GM12878 (cell line): ENCODE data around the gene DHPS. TPM values are rescaled to one million over a fixed set of nuclear protein-coding genes. Genes with fewer than 3 reads are reported as not detected.

Source experiments
- ATAC-seq: fragments of 200-7000 bp; cut with Tn5 transposase; 3 replicates; pipeline ENCODE4 v1.9.1; 2020; ENCODE audit warnings: mild to moderate bottlenecking, moderate library complexity
- BruUV-seq: library from RNA; stranded (reverse); fragments of 400-500 nt; replicated peaks from 2 replicates; lab custom pipeline; 2021; lab: Mats Ljungman, UMichigan
- CTCF ChIA-PET: fragments of 300-600 bp; sonication (Branson Sonifier 250); formaldehyde crosslinking; extraction: SDS; loops from one replicate; lab custom pipeline; 2021; ENCODE audit warnings: inconsistent platforms; lab: Yijun Ruan, JAX
- POLR2A ChIA-PET: fragments of 350-600 bp; formaldehyde crosslinking; extraction: SDS; loops from one replicate; lab custom pipeline; 2021; ENCODE audit warnings: inconsistent platforms; lab: Charles Lee
- RAD21 ChIA-PET: fragments of 300-600 bp; sonication (Branson Sonifier 250); formaldehyde crosslinking; loops from one replicate; lab custom pipeline; 2023; ENCODE audit warnings: antibody characterized with exemption; ENCODE audit not compliant: unreplicated experiment; lab: Charles Lee
- SMC1A ChIA-PET: fragments of 300-600 bp; sonication (Branson Sonifier 250); formaldehyde crosslinking; loops from one replicate; lab custom pipeline; 2023; ENCODE audit not compliant: unreplicated experiment, uncharacterized antibody; lab: Charles Lee
- DNase-seq: peaks from one replicate; pipeline ENCODE4 v3.0.0-alpha.2; 2011; ENCODE audit warnings: low read depth, low spot score
- FAIRE-seq: peaks from 3 replicates; lab custom pipeline; 2011; peaks lifted over from hg19 to GRCh38; lab: Jason Lieb, UNC
- H2AFZ ChIP-seq: 2 replicates; pipeline ENCODE4 v1.6.0; 2011; ENCODE audit warnings: low read depth, low read length, control low read depth; ENCODE audit not compliant: control insufficient read depth
- H3K27ac ChIP-seq: 2 replicates; pipeline ENCODE4 v1.5.1; 2011; ENCODE audit warnings: control low read depth; ENCODE audit not compliant: control insufficient read depth, insufficient read depth
- H3K27me3 ChIP-seq, 2 experiments: replicated peaks in 1 of 2; 2 replicates each; pipeline versions ENCODE4 v1.6.0 to v1.6.1; 2011; ENCODE audit warnings: low read length in 1 of 2; ENCODE audit not compliant: control insufficient read depth in 2 of 2, insufficient read depth in 2 of 2
- H3K36me3 ChIP-seq, 2 experiments: 2 replicates each; pipeline ENCODE4 v1.5.1; 2011; ENCODE audit warnings: low read length in 1 of 2; ENCODE audit not compliant: control insufficient read depth in 2 of 2, insufficient read depth in 2 of 2
- H3K4me1 ChIP-seq: 2 replicates; pipeline ENCODE4 v1.6.1; 2011; ENCODE audit warnings: mild to moderate bottlenecking, low read length, moderate library complexity, mixed read lengths; ENCODE audit not compliant: control insufficient read depth, insufficient read depth
- H3K4me2 ChIP-seq: 2 replicates; pipeline ENCODE4 v1.6.0; 2011; ENCODE audit warnings: control low read depth; ENCODE audit not compliant: control insufficient read depth, insufficient read depth
- H3K4me3 ChIP-seq: fragments of 200-600 bp; sonication (generic); 2 replicates; pipeline ENCODE4 v1.5.1; 2016
- H3K79me2 ChIP-seq: 2 replicates; pipeline ENCODE4 v1.6.0; 2011; ENCODE audit warnings: low read length; ENCODE audit not compliant: control insufficient read depth, insufficient read depth
- H3K9ac ChIP-seq: 2 replicates; pipeline ENCODE4 v1.8.0; 2011; ENCODE audit warnings: low read length, control low read depth, mixed read lengths; ENCODE audit not compliant: control insufficient read depth, insufficient read depth
- H3K9me3 ChIP-seq: replicated peaks from 3 replicates; pipeline ENCODE4 v1.5.1; 2011; ENCODE audit warnings: mild to moderate bottlenecking, low read length; ENCODE audit not compliant: control insufficient read depth, insufficient read depth
- H4K20me1 ChIP-seq: 2 replicates; pipeline ENCODE4 v1.6.0; 2011; ENCODE audit not compliant: control insufficient read depth, insufficient read depth
- FOS ChIP-seq: IDR thresholded peaks from 3 replicates; pipeline ENCODE4 v1.6.1; 2011; ENCODE audit warnings: borderline replicate concordance; ENCODE audit not compliant: insufficient read length; ENCODE audit errors: extremely low read depth
- HDGF ChIP-seq: fragments of 450-650 bp; IDR thresholded peaks from 2 replicates; pipeline ENCODE4 v1.6.1; 2016; ENCODE audit warnings: antibody characterized with exemption
- MEF2A ChIP-seq: IDR thresholded peaks from 2 replicates; pipeline ENCODE4 v1.6.1; 2011; ENCODE audit warnings: low read depth, mild to moderate bottlenecking, low read length, moderate library complexity; ENCODE audit not compliant: insufficient read depth
- MEF2B ChIP-seq: fragments of 450-650 bp; IDR thresholded peaks from 2 replicates; pipeline ENCODE4 v1.6.1; 2018; ENCODE audit warnings: mild to moderate bottlenecking, moderate library complexity; ENCODE audit not compliant: partially characterized antibody, poor library complexity, severe bottlenecking
- MYC ChIP-seq: IDR thresholded peaks from 2 replicates; pipeline ENCODE4 v1.6.1; 2011; ENCODE audit warnings: mild to moderate bottlenecking, low read length, moderate library complexity, inconsistent platforms; ENCODE audit not compliant: insufficient read depth, insufficient replicate concordance, insufficient read length, severe bottlenecking
- POLR2A ChIP-seq: IDR thresholded peaks from 2 replicates; pipeline ENCODE4 v1.6.1; 2011; ENCODE audit warnings: low read depth, mild to moderate bottlenecking, low read length
- SMARCA5 ChIP-seq: fragments of 450-650 bp; IDR thresholded peaks from 2 replicates; pipeline ENCODE4 v1.6.1; 2017; ENCODE audit warnings: mild to moderate bottlenecking
- TARDBP ChIP-seq: IDR thresholded peaks from 2 replicates; pipeline ENCODE4 v1.6.1; 2016; ENCODE audit warnings: borderline replicate concordance
- WRNIP1 ChIP-seq: IDR thresholded peaks from 2 replicates; pipeline ENCODE4 v1.6.1; 2011; ENCODE audit warnings: low read depth, low read length, improper control_type of control experiment, borderline replicate concordance
- WGBS: methylation state at CpG from one replicate; pipeline ENCODE4 v1.1.6; 2016; ENCODE audit warnings: low lambda C conversion rate; ENCODE audit not compliant: insufficient replicate concordance, insufficient coverage; ENCODE audit errors: missing lambda C conversion rate; 5-methylcytosine and 5-hydroxymethylcytosine counted together
- in situ Hi-C: fragments of 300-500 bp; cut with MboI; formaldehyde crosslinking; loops from 9 replicates; pipeline ENCODE4 v1.14.3; 2018; ENCODE audit warnings: mixed read lengths
- intact Hi-C: fragments of 100-400 bp; cut with micrococcal nuclease; formaldehyde crosslinking; loops from one replicate; pipeline ENCODE4 v1.14.2; 2022; ENCODE audit not compliant: unreplicated experiment
- polyA plus RNA-seq, 11 experiments: library from polyadenylated mRNA; depleted of rRNA in 4 of 11; unstranded in 6 of 11; stranded (reverse) in 5 of 11; fragments of >200 nt; fragmentation: Nextera tagmentation in 4 of 11; fragmentation: Illumina TruSeq in 1 of 11; extraction: Ambion mirVana in 4 of 11; extraction: Trizol in 1 of 11; gene quantifications; 1 replicate in 1 of 11; 2 replicates in 10 of 11; pipeline versions ENCODE4 v1.2.1 to v1.2.3, GENCODE V29; 2011 to 2016; ENCODE audit warnings: inconsistent platforms in 2 of 11, missing spikeins in 2 of 11, low read depth in 1 of 11
- total RNA-seq, 4 experiments: library from RNA; depleted of rRNA in 3 of 4; stranded (reverse); fragments of >200 nt in 3 of 4; fragmentation: Illumina TruSeq in 1 of 4; extraction: Trizol in 1 of 4; gene quantifications; 2 replicates each; pipeline versions ENCODE4 v1.2.1 to v1.2.3, GENCODE V29; 2013 to 2021
- TF ChIP-seq, protein P1 (sequence below): fragments of 450-650 bp; IDR thresholded peaks from 2 replicates; pipeline ENCODE4 v1.6.1; 2017; ENCODE audit warnings: antibody characterized with exemption, mild to moderate bottlenecking, moderate library complexity
- TF ChIP-seq, protein P2 (sequence below): IDR thresholded peaks from 2 replicates; pipeline ENCODE4 v1.6.1; 2012; ENCODE audit warnings: mild to moderate bottlenecking, low read depth, low read length
- TF ChIP-seq, protein P3 (sequence below): IDR thresholded peaks from 2 replicates; pipeline ENCODE4 v1.6.1; 2012; ENCODE audit warnings: low read depth, low read length, improper control_type of control experiment
- TF ChIP-seq, protein P4 (sequence below): IDR thresholded peaks from 2 replicates; pipeline ENCODE4 v1.6.1; 2011; ENCODE audit warnings: borderline replicate concordance, low read depth, mild to moderate bottlenecking, moderate library complexity, low read length; ENCODE audit not compliant: insufficient read depth, poor library complexity, severe bottlenecking

Gene DHPS
- total and polyA plus RNA-seq, 10 of the 15 experiments (the other 5 are each of a cell fraction or from before 2014, with no cell fraction given), result 36.4 to 104 (median 83.4) TPM

DNA sequence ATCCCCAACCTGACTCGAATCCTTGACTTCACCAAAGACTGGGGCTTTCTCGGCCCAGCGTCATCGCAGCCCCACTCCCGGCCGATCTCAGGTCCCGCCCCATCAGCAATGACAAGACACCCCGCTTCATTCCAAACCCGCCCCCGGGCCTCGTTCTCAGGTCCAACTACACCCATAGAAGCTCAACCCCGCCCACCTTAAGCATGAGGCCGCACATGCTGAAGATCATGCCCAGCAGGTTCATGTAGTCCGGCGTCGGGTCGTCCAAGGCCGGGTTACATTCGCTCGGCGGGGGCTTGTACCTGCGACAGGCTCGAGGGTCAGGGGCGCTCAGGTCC, 12.8 kb downstream of the DHPS start:
- POLR2A ChIA-PET, result interaction anchor here (0.6 to 1.8 kb wide), 6 partner anchors 9 to 683 kb away, joined by 3 to 4 read pairs (median 3); partner anchors contain the start of genes TRIR, ZNF490 and ZNF791
- FAIRE-seq (no peak), DNase-seq (no peak), ATAC-seq (peak; percentile 9)
- RAD21 ChIA-PET, result interaction anchor here (1.0 to 1.1 kb wide), 3 partner anchors 12 to 65 kb away, joined by 3 to 4 read pairs (median 4); partner anchors contain the start of genes DHPS, ZNF490 and ZNF791
- Histone ChIP-seq H3K4me1 (peaks cover 30% of the 10 kb centered on the region), H3K9me3 (no peaks in the 10 kb centered on the region), H2AFZ (peak overlapping the region; percentile 99), H4K20me1 (no peaks in the 10 kb centered on the region), H3K79me2 (peaks cover 52% of the 10 kb centered on the region), H3K27ac (peak overlapping the region; percentile 100), H3K36me3 (peaks cover 8 to 16% of the 10 kb centered on the region in 2 experiments), H3K4me2 (peak overlapping the region; percentile 60), H3K9ac (peak overlapping the region; percentile 99), H3K27me3 (no peaks in the 10 kb centered on the region), H3K4me3 (peak overlapping the region; percentile 92)
- 2% methylated on average over 24 of the region's 24 CpGs for WGBS
- CTCF ChIA-PET, result interaction anchor here (1.4 to 2.3 kb wide), 3 partner anchors 12 to 105 kb away, joined by 3 to 11 read pairs (median 5); partner anchors contain the start of genes DHPS, ZNF490 and ZNF791
- BruUV-seq, result TSS peak; percentile 57
- in situ Hi-C loops, result no loop called here
- TF ChIP-seq, protein P1, sequence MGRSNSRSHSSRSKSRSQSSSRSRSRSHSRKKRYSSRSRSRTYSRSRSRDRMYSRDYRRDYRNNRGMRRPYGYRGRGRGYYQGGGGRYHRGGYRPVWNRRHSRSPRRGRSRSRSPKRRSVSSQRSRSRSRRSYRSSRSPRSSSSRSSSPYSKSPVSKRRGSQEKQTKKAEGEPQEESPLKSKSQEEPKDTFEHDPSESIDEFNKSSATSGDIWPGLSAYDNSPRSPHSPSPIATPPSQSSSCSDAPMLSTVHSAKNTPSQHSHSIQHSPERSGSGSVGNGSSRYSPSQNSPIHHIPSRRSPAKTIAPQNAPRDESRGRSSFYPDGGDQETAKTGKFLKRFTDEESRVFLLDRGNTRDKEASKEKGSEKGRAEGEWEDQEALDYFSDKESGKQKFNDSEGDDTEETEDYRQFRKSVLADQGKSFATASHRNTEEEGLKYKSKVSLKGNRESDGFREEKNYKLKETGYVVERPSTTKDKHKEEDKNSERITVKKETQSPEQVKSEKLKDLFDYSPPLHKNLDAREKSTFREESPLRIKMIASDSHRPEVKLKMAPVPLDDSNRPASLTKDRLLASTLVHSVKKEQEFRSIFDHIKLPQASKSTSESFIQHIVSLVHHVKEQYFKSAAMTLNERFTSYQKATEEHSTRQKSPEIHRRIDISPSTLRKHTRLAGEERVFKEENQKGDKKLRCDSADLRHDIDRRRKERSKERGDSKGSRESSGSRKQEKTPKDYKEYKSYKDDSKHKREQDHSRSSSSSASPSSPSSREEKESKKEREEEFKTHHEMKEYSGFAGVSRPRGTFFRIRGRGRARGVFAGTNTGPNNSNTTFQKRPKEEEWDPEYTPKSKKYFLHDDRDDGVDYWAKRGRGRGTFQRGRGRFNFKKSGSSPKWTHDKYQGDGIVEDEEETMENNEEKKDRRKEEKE, result no peak
- TF ChIP-seq FOS (no peak), TARDBP (no peak), POLR2A (no peak), HDGF (peak; percentile 50; the same call in 1 of the 2 replicates), MYC (peak; percentile 16), WRNIP1 (no peak), SMARCA5 (no peak), MEF2A (no peak), MEF2B (no peak)
- TF ChIP-seq, protein P2, sequence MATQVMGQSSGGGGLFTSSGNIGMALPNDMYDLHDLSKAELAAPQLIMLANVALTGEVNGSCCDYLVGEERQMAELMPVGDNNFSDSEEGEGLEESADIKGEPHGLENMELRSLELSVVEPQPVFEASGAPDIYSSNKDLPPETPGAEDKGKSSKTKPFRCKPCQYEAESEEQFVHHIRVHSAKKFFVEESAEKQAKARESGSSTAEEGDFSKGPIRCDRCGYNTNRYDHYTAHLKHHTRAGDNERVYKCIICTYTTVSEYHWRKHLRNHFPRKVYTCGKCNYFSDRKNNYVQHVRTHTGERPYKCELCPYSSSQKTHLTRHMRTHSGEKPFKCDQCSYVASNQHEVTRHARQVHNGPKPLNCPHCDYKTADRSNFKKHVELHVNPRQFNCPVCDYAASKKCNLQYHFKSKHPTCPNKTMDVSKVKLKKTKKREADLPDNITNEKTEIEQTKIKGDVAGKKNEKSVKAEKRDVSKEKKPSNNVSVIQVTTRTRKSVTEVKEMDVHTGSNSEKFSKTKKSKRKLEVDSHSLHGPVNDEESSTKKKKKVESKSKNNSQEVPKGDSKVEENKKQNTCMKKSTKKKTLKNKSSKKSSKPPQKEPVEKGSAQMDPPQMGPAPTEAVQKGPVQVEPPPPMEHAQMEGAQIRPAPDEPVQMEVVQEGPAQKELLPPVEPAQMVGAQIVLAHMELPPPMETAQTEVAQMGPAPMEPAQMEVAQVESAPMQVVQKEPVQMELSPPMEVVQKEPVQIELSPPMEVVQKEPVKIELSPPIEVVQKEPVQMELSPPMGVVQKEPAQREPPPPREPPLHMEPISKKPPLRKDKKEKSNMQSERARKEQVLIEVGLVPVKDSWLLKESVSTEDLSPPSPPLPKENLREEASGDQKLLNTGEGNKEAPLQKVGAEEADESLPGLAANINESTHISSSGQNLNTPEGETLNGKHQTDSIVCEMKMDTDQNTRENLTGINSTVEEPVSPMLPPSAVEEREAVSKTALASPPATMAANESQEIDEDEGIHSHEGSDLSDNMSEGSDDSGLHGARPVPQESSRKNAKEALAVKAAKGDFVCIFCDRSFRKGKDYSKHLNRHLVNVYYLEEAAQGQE, result no peak
- TF ChIP-seq, protein P3, sequence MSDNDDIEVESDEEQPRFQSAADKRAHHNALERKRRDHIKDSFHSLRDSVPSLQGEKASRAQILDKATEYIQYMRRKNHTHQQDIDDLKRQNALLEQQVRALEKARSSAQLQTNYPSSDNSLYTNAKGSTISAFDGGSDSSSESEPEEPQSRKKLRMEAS, result peak; percentile 59
- TF ChIP-seq, protein P4, sequence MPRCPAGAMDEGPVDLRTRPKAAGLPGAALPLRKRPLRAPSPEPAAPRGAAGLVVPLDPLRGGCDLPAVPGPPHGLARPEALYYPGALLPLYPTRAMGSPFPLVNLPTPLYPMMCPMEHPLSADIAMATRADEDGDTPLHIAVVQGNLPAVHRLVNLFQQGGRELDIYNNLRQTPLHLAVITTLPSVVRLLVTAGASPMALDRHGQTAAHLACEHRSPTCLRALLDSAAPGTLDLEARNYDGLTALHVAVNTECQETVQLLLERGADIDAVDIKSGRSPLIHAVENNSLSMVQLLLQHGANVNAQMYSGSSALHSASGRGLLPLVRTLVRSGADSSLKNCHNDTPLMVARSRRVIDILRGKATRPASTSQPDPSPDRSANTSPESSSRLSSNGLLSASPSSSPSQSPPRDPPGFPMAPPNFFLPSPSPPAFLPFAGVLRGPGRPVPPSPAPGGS, result no peak
- SMC1A ChIA-PET, result interaction anchor here (1.0 to 1.3 kb wide), 4 partner anchors 13 to 95 kb away, joined by 3 to 4 read pairs (median 4); partner anchors contain the start of genes DHPS, ZNF490 and ZNF791
- intact Hi-C loops, result no loop called here
